Osteoblast (primary cell): ENCODE data around the gene ESPNL. TPM values are rescaled to one million over a fixed set of nuclear protein-coding genes. Genes with fewer than 3 reads are reported as not detected.
A peak's percentile ranks its signal among the peaks of the same experiment; 100 is the strongest.

ENCODE experiments used
- DNase-seq: peaks from one replicate; pipeline ENCODE4 v3.0.0; 2011; ENCODE audit warnings: low spot score, mixed read lengths; ENCODE audit not compliant: insufficient read length; ENCODE audit errors: missing footprints
- H2AFZ ChIP-seq: 2 replicates; pipeline ENCODE4 v1.6.0; 2011; ENCODE audit warnings: mild to moderate bottlenecking, low read length
- H3K27ac ChIP-seq: 2 replicates; pipeline ENCODE4 v1.5.1; 2011; ENCODE audit warnings: mild to moderate bottlenecking, low read depth, low read length, moderate library complexity
- H3K27me3 ChIP-seq: 2 replicates; pipeline ENCODE4 v1.6.0; 2012; ENCODE audit warnings: mild to moderate bottlenecking, control low read depth, inconsistent platforms, low read length, moderate library complexity; ENCODE audit not compliant: insufficient read depth
- H3K36me3 ChIP-seq: 2 replicates; pipeline ENCODE4 v1.5.1; 2011; ENCODE audit warnings: mild to moderate bottlenecking, low read length, control low read depth, moderate library complexity; ENCODE audit not compliant: insufficient read depth
- H3K4me1 ChIP-seq: 2 replicates; pipeline ENCODE4 v1.5.1; 2011; ENCODE audit warnings: mild to moderate bottlenecking, low read length, control low read depth, moderate library complexity; ENCODE audit not compliant: insufficient read depth
- H3K4me2 ChIP-seq: 2 replicates; pipeline ENCODE4 v1.6.0; 2011; ENCODE audit warnings: mild to moderate bottlenecking, low read length; ENCODE audit not compliant: insufficient read depth
- H3K4me3 ChIP-seq: fragments of 200-600 bp; sonication (generic); 3 replicates; pipeline ENCODE4 v1.5.1; 2012; ENCODE audit warnings: mild to moderate bottlenecking, low read length, inconsistent platforms; ENCODE audit not compliant: insufficient read depth
- H3K79me2 ChIP-seq: 2 replicates; pipeline ENCODE4 v1.6.0; 2012; ENCODE audit warnings: mild to moderate bottlenecking, low read length, control low read depth, inconsistent platforms; ENCODE audit not compliant: insufficient read depth
- H3K9me3 ChIP-seq: 2 replicates; pipeline ENCODE4 v1.5.1; 2011; ENCODE audit warnings: low read depth, low read length, control low read depth
- H4K20me1 ChIP-seq: 2 replicates; pipeline ENCODE4 v1.6.0; 2012; ENCODE audit warnings: mild to moderate bottlenecking, low read length, control low read depth; ENCODE audit not compliant: insufficient read depth
- CTCF ChIP-seq: IDR thresholded peaks from 2 replicates; pipeline ENCODE4 v1.5.1; 2011; ENCODE audit warnings: mild to moderate bottlenecking, low read depth, low read length, moderate library complexity; ENCODE audit errors: extremely low read depth
- total RNA-seq: library from RNA; depleted of rRNA; stranded (reverse); fragments of >200 nt; gene quantifications from 2 replicates; pipeline ENCODE4 v1.2.3, GENCODE V29; 2012

Gene ESPNL
- total RNA-seq, 1 donor: 9.8 TPM

- H3K4me2 ChIP-seq: no peak overlapping the region
- no peaks in the 10 kb centered on the region for H3K27me3 ChIP-seq
- H3K4me1 ChIP-seq: peaks cover 22% of the 10 kb centered on the region
- peaks cover 67% of the 10 kb centered on the region for H3K36me3 ChIP-seq
- H3K27ac ChIP-seq: no peak overlapping the region
- DNase-seq: no peak
- no peak overlapping the region for H2AFZ ChIP-seq
- TF ChIP-seq CTCF: peak; percentile 29
- peaks cover 3% of the 10 kb centered on the region for H4K20me1 ChIP-seq
- H3K79me2 ChIP-seq: no peaks in the 10 kb centered on the region
- no peaks in the 10 kb centered on the region for H3K9me3 ChIP-seq
- H3K4me3 ChIP-seq: no peak overlapping the region
Measured at GRCh38 chr2:238173692-238174091, 73.6 kb downstream of the ESPNL start.

- no peaks in the 10 kb centered on the region for H3K79me2 ChIP-seq
- H3K36me3 ChIP-seq: peaks cover 73% of the 10 kb centered on the region
- no peak for TF ChIP-seq CTCF
- no peaks in the 10 kb centered on the region for H3K9me3 ChIP-seq
- H3K27ac ChIP-seq: no peak overlapping the region
- H3K4me2 ChIP-seq: no peak overlapping the region
- H3K4me3 ChIP-seq: no peak overlapping the region
- H3K4me1 ChIP-seq: peaks cover 16% of the 10 kb centered on the region
- DNase-seq: no peak
- peaks cover 3% of the 10 kb centered on the region for H4K20me1 ChIP-seq
- no peak overlapping the region for H2AFZ ChIP-seq
- no peaks in the 10 kb centered on the region for H3K27me3 ChIP-seq
Measured at GRCh38 chr2:238174291-238174690, 74.2 kb downstream of the ESPNL start.

- peaks cover under 1% of the 10 kb centered on the region for H4K20me1 ChIP-seq
- no peaks in the 10 kb centered on the region for H3K27me3 ChIP-seq
- H3K36me3 ChIP-seq: peaks cover 77% of the 10 kb centered on the region
- no peak for TF ChIP-seq CTCF
- no peaks in the 10 kb centered on the region for H3K9me3 ChIP-seq
- peaks cover 12% of the 10 kb centered on the region for H3K4me1 ChIP-seq
- H3K4me3 ChIP-seq: no peak overlapping the region
- no peak overlapping the region for H3K27ac ChIP-seq
- no peak overlapping the region for H2AFZ ChIP-seq
- no peak for DNase-seq
- H3K79me2 ChIP-seq: no peaks in the 10 kb centered on the region
- H3K4me2 ChIP-seq: no peak overlapping the region
Measured at GRCh38 chr2:238174701-238175100, 74.6 kb downstream of the ESPNL start.

GRCh38 chr2:238176613-238177012 lies 76.5 kb downstream of the ESPNL start:
- peaks cover 85% of the 10 kb centered on the region for H3K36me3 ChIP-seq
- no peaks in the 10 kb centered on the region for H3K4me1 ChIP-seq
- H3K4me3 ChIP-seq: no peak overlapping the region
- no peak overlapping the region for H3K27ac ChIP-seq
- TF ChIP-seq CTCF: no peak
- no peak for DNase-seq
- H3K27me3 ChIP-seq: no peaks in the 10 kb centered on the region
- H3K4me2 ChIP-seq: no peak overlapping the region
- no peaks in the 10 kb centered on the region for H3K79me2 ChIP-seq
- H4K20me1 ChIP-seq: no peaks in the 10 kb centered on the region
- H3K9me3 ChIP-seq: no peaks in the 10 kb centered on the region
- no peak overlapping the region for H2AFZ ChIP-seq
